Vagina (tissue), 2 donors: ENCODE measurements around the gene USP46. TPM values are rescaled to one million over a fixed set of nuclear protein-coding genes. Genes with fewer than 3 reads are reported as not detected.

ENCODE experiments used
- DNase-seq, 2 donors: peaks; one replicate each; pipeline ENCODE4 v3.0.0-alpha.2; 2017; ENCODE audit errors: extremely low spot score in 2 of 2
- H3K27ac ChIP-seq: fragments of 200-600 bp; sonication (generic); one replicate; pipeline ENCODE4 v1.5.1; 2019
- H3K27me3 ChIP-seq: fragments of 200-600 bp; sonication (generic); one replicate; pipeline ENCODE4 v1.5.1; 2019
- H3K36me3 ChIP-seq, 2 donors: fragments of 200-600 bp; sonication (generic); one replicate each; pipeline ENCODE4 v1.5.1; 2017 to 2019
- H3K4me1 ChIP-seq: fragments of 200-600 bp; sonication (generic); one replicate; pipeline ENCODE4 v1.5.1; 2019
- H3K4me3 ChIP-seq, 2 donors: fragments of 200-600 bp; sonication (generic); 1 replicate in 1 of 2; 2 replicates in 1 of 2; pipeline ENCODE4 v1.5.1; 2016 to 2019
- H3K9me3 ChIP-seq: fragments of 200-600 bp; sonication (generic); one replicate; pipeline ENCODE4 v1.5.1; 2019
- POLR2A ChIP-seq, 2 donors: fragments of 450-650 bp; IDR thresholded peaks; one replicate each; pipeline ENCODE4 v1.6.1; 2017; ENCODE audit warnings: antibody characterized with exemption in 2 of 2, mild to moderate bottlenecking in 2 of 2, moderate library complexity in 2 of 2
- POLR2AphosphoS5 ChIP-seq, 2 donors: sonication (generic); formaldehyde crosslinking; IDR thresholded peaks; one replicate each; pipeline ENCODE4 v1.9.0; 2017; ENCODE audit warnings: antibody characterized with exemption in 2 of 2, mild to moderate bottlenecking in 2 of 2, low read depth in 1 of 2; ENCODE audit not compliant: insufficient read depth in 1 of 2
- intact Hi-C: fragments of 100-400 bp; cut with DNase I; formaldehyde crosslinking; loops from one replicate; pipeline ENCODE4 v1.15.1; 2023
- total RNA-seq: library from RNA; depleted of rRNA; stranded (reverse); fragments of >200 nt; gene quantifications from one replicate; pipeline ENCODE4 v1.2.3, GENCODE V29; 2016
- TF ChIP-seq, protein P1 (sequence below), 3 experiments: fragments of 450-650 bp in 2 of 3; fragments of 200-600 bp in 1 of 3; sonication (generic) in 1 of 3; IDR thresholded peaks; one replicate each; pipeline ENCODE4 v1.5.1; 2017 to 2019; ENCODE audit warnings: antibody characterized with exemption in 3 of 3, mild to moderate bottlenecking in 2 of 3, moderate library complexity in 2 of 3

The USP46 gene
- 10.6 TPM for total RNA-seq

DNA sequence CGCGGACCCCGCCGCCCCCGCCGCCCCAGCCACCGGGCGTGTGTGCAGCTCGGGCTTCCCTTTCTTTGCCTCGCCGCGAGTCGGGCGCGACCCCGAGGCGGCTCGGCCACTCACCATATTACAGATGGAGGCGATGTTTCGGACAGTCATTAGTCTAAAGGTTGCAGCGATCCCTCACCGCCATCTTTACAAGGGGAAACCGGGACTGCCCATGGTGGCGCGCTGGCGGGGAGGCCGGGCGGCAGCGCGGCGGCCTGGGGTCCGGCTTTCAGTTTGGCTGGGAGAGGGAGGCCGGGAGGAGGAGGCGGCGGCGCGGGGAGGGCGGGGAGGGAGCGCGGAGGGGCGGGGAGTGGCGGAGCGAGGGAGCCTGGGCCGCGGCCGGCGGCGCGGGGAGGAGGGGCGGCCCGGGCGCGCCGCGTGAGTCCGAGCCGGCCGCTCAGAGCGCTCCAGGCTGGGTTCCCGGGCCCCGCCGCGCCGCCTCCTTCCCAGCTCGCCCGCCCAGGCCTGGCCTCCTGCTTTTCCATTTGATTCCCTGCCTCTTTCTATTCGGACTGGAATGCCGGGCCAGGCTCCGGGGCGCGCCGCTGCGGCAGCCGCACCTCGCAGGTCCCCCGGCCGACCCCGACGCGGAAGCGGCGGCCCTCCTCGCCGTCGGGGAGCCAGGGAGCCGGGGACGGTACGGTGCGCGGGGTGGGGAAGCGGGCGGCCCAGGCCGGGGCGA, at the start of gene USP46:
Gene USP46, minus strand, starts transcription at position 301 of the 721 bp plus-strand sequence. Its CDS starts 151 bp downstream, at position 150.
- Histone ChIP-seq H3K4me3 (peak within 1 kb of the TSS; percentile 81 to 96), H3K36me3 (no peaks in the 10 kb centered on the region), H3K27ac (peak within 1 kb of the TSS; percentile 94), H3K27me3 (no peaks in the 10 kb centered on the region), H3K9me3 (no peaks in the 10 kb centered on the region), H3K4me1 (peaks cover 45% of the 10 kb centered on the region)
- TF ChIP-seq POLR2A (IDR thresholded peaks at IDR 0.05) (peak in 1 of 2 donors; percentile 52), POLR2AphosphoS5 (IDR thresholded peaks at IDR 0.05; ENCODE audit: insufficient read depth in 1 of 2, low read depth in 1 of 2) (peak in 1 of 2 donors; percentile 73)
- TF ChIP-seq, protein P1, sequence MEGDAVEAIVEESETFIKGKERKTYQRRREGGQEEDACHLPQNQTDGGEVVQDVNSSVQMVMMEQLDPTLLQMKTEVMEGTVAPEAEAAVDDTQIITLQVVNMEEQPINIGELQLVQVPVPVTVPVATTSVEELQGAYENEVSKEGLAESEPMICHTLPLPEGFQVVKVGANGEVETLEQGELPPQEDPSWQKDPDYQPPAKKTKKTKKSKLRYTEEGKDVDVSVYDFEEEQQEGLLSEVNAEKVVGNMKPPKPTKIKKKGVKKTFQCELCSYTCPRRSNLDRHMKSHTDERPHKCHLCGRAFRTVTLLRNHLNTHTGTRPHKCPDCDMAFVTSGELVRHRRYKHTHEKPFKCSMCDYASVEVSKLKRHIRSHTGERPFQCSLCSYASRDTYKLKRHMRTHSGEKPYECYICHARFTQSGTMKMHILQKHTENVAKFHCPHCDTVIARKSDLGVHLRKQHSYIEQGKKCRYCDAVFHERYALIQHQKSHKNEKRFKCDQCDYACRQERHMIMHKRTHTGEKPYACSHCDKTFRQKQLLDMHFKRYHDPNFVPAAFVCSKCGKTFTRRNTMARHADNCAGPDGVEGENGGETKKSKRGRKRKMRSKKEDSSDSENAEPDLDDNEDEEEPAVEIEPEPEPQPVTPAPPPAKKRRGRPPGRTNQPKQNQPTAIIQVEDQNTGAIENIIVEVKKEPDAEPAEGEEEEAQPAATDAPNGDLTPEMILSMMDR (IDR thresholded peaks at IDR 0.05): no peak
- intact Hi-C loops: loop anchor here (5.0 kb wide), 2 partner anchors 53 to 208 kb away; no protein-coding TSS in a partner anchor
- peak in 1 of 2 donors; percentile 87 for DNase-seq

- TF ChIP-seq POLR2A (IDR thresholded peaks at IDR 0.05) (no peak), POLR2AphosphoS5 (IDR thresholded peaks at IDR 0.05; ENCODE audit: insufficient read depth in 1 of 2, low read depth in 1 of 2) (no peak)
- TF ChIP-seq, protein P1 (IDR thresholded peaks at IDR 0.05): no peak
- Histone ChIP-seq H3K4me3 (no peak overlapping the region), H3K27ac (no peak overlapping the region), H3K9me3 (no peaks in the 10 kb centered on the region), H3K4me1 (no peaks in the 10 kb centered on the region), H3K36me3 (no peaks in the 10 kb centered on the region), H3K27me3 (no peaks in the 10 kb centered on the region)
- intact Hi-C loops: no loop called here
- DNase-seq: no peak
Observed at GRCh38 chr4:52704661-52705060, 45.6 kb upstream of the USP46 start.

GRCh38 chr4:52704133-52704532, 45.0 kb upstream of the USP46 start:
- no peaks in the 10 kb centered on the region for H3K36me3 ChIP-seq
- no peak overlapping the region for H3K27ac ChIP-seq
- intact Hi-C loops: no loop called here
- H3K4me3 ChIP-seq: no peak overlapping the region
- TF ChIP-seq POLR2AphosphoS5 (IDR thresholded peaks at IDR 0.05; ENCODE audit: insufficient read depth in 1 of 2, low read depth in 1 of 2) (no peak), POLR2A (IDR thresholded peaks at IDR 0.05) (no peak)
- TF ChIP-seq, protein P1 (IDR thresholded peaks at IDR 0.05): no peak
- no peaks in the 10 kb centered on the region for H3K9me3 ChIP-seq
- H3K4me1 ChIP-seq: no peaks in the 10 kb centered on the region
- H3K27me3 ChIP-seq: no peaks in the 10 kb centered on the region
- no peak for DNase-seq

DNA sequence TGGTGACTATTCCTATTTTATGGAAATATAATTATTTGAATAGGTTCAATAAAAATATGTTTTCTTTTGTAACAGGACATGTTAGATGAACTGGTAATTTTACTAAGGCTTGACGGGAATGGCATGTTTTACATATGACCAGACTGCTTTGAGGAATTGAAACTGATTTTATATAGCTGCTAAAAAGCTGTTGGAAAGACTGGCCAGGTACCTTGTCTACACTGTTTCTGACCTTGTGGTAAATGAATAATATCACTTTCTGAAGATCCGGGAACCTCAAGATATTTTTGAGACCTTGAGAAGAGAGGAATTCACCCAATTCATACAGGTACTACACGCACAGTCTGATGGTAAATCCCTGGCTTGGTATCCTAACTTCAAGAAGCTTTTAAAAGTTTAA, 42.1 kb upstream of the USP46 start:
- Histone ChIP-seq H3K9me3 (no peaks in the 10 kb centered on the region), H3K27me3 (no peaks in the 10 kb centered on the region), H3K4me3 (no peak overlapping the region), H3K36me3 (no peaks in the 10 kb centered on the region), H3K27ac (no peak overlapping the region), H3K4me1 (peaks cover 9% of the 10 kb centered on the region)
- intact Hi-C loops: no loop called here
- TF ChIP-seq POLR2A (IDR thresholded peaks at IDR 0.05) (no peak), POLR2AphosphoS5 (IDR thresholded peaks at IDR 0.05; ENCODE audit: insufficient read depth in 1 of 2, low read depth in 1 of 2) (no peak)
- TF ChIP-seq, protein P1 (IDR thresholded peaks at IDR 0.05): no peak
- DNase-seq: no peak

GRCh38 chr4:52694936-52695335, 35.8 kb upstream of the USP46 start:
- H3K27ac ChIP-seq: peak overlapping the region; percentile 21
- H3K36me3 ChIP-seq: no peaks in the 10 kb centered on the region
- TF ChIP-seq, protein P1 (IDR thresholded peaks at IDR 0.05): no peak
- TF ChIP-seq POLR2A (IDR thresholded peaks at IDR 0.05) (no peak), POLR2AphosphoS5 (IDR thresholded peaks at IDR 0.05; ENCODE audit: insufficient read depth in 1 of 2, low read depth in 1 of 2) (no peak)
- no peak for DNase-seq
- no peaks in the 10 kb centered on the region for H3K27me3 ChIP-seq
- peaks cover 17% of the 10 kb centered on the region for H3K4me1 ChIP-seq
- no peaks in the 10 kb centered on the region for H3K9me3 ChIP-seq
- H3K4me3 ChIP-seq: no peak overlapping the region
- intact Hi-C loops: no loop called here
